Karpas-422 (cell line): ENCODE measurements around the gene GBGT1. TPM values are rescaled to one million over a fixed set of nuclear protein-coding genes. Genes with fewer than 3 reads are reported as not detected.
A peak's percentile ranks its signal among the peaks of the same experiment; 100 is the strongest.

Experiments
- DNase-seq: peaks from one replicate; pipeline ENCODE4 v3.0.0-alpha.2; 2015
- H2AFZ ChIP-seq: fragments of 200-600 bp; sonication (generic); 2 replicates; pipeline ENCODE4 v1.6.1; 2014; ENCODE audit warnings: antibody characterized with exemption, low read length, mixed read lengths
- H3K27ac ChIP-seq: fragments of 200-600 bp; sonication (generic); 2 replicates; pipeline ENCODE4 v1.5.1; 2014; ENCODE audit warnings: mild to moderate bottlenecking, low read length, moderate library complexity
- H3K27me3 ChIP-seq: fragments of 200-600 bp; sonication (generic); 2 replicates; pipeline ENCODE4 v1.6.1; 2014; ENCODE audit warnings: low read length, mixed read lengths
- H3K36me3 ChIP-seq: fragments of 200-600 bp; sonication (generic); 2 replicates; pipeline ENCODE4 v1.6.1; 2014; ENCODE audit warnings: low read length, mixed read lengths; ENCODE audit not compliant: insufficient read depth
- H3K4me1 ChIP-seq: fragments of 200-600 bp; sonication (generic); 2 replicates; pipeline ENCODE4 v1.6.1; 2014; ENCODE audit warnings: mild to moderate bottlenecking, low read length, mixed read lengths
- H3K4me2 ChIP-seq: fragments of 200-600 bp; sonication (generic); 2 replicates; pipeline ENCODE4 v1.6.1; 2014; ENCODE audit warnings: low read length, low read depth, mild to moderate bottlenecking; ENCODE audit not compliant: poor library complexity, severe bottlenecking
- H3K4me3 ChIP-seq: fragments of 200-600 bp; sonication (generic); 2 replicates; pipeline ENCODE4 v1.5.1; 2014; ENCODE audit warnings: mild to moderate bottlenecking, antibody characterized with exemption, low read length, mixed read lengths
- H3K79me2 ChIP-seq: fragments of 200-600 bp; sonication (generic); 2 replicates; pipeline ENCODE4 v1.6.1; 2014; ENCODE audit warnings: mild to moderate bottlenecking, low read length, mixed read lengths
- H3K9ac ChIP-seq: fragments of 200-600 bp; sonication (generic); 2 replicates; pipeline ENCODE4 v1.6.0; 2014; ENCODE audit warnings: low read length
- H3K9me2 ChIP-seq: fragments of 200-600 bp; sonication (generic), shearing (Covaris generic); replicated peaks from 2 replicates; pipeline ENCODE4 v1.6.0; 2014; ENCODE audit warnings: mild to moderate bottlenecking, low read length, moderate library complexity; ENCODE audit not compliant: insufficient read depth
- H3K9me3 ChIP-seq: fragments of 300-700, 200-600 bp; sonication (generic); 2 replicates; pipeline ENCODE4 v1.6.1; 2014; ENCODE audit warnings: low read length, mixed read lengths
- H4K20me1 ChIP-seq: fragments of 200-600 bp; sonication (generic); 2 replicates; pipeline ENCODE4 v1.6.1; 2014; ENCODE audit warnings: mild to moderate bottlenecking, antibody characterized with exemption, low read length, low read depth; ENCODE audit not compliant: insufficient read depth
- total RNA-seq: library from RNA; depleted of rRNA; stranded (reverse); fragments of >200 nt; shearing (Covaris generic); gene quantifications from 2 replicates; pipeline ENCODE4 v1.2.3, GENCODE V29; 2014; ENCODE audit warnings: low replicate concordance; rRNA removed

GBGT1 gene
- total RNA-seq, 1 experiment from 2014 or later = 5.2 TPM

DNA sequence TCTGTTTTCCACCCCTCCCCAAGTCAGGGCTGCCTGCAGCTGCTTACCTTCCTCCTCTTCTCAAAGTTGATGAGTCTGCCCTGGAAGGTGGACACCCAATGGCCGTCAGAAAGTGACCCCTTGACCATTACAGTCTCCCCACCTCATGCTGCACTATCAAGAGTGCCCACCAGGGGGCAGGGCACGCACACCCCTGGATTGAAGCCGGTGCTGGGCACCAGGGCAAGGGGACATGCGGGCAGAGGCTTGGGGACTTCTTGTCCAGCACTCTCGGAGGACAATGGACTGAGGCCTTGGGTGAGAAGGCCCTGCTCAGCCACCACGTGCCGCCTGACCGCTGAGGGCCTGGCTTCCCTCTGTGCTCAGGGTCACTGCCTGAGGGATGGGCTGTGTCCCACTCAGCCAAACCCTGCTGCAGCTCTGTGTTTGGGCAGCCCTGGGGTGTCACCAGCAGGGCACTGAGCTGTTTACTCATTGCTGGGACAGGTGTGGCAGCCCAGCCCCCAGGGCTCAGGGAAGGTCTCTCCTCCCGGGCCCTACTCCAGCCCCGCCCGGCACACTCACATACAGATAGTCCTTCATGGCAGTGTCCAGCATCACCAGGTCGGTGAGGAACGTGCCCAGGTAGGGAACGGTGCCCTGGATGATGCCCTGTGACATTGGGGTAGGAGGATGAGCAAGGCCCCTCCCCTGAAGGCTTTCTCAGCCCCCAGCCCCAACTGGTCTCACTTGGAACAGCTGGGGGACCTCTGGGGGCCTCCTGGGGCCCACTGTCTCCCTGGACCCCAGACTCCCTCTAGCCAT, 60.3 kb downstream of the GBGT1 start:
- peak; percentile 61 for DNase-seq
- H3K27ac ChIP-seq = no peak overlapping the region

More for the DNA sequence above, 60.3 kb downstream of the GBGT1 start:
- Histone ChIP-seq H2AFZ (no peak overlapping the region), H3K36me3 (peaks cover 52% of the 10 kb centered on the region), H3K9me3 (no peaks in the 10 kb centered on the region), H3K4me3 (no peak overlapping the region), H4K20me1 (0 out of 2 replicates have a peak, but pooled peaks cover 5% of the 10 kb centered on the region), H3K79me2 (no peaks in the 10 kb centered on the region), H3K4me2 (no peak overlapping the region), H3K4me1 (no peaks in the 10 kb centered on the region), H3K27me3 (no peaks in the 10 kb centered on the region), H3K9me2 (no peaks in the 10 kb centered on the region), H3K9ac (no peak overlapping the region)

Other genes with a start within 250 kb of the GBGT1 start
- gene TSC1, start 219.3 kb downstream of the GBGT1 start, total RNA-seq = 33.4 and 59.2 TPM in 2 replicates
- 6.0 and 6.5 TPM in 2 replicates for gene GFI1B, start 185.2 kb downstream of the GBGT1 start, total RNA-seq
- 26.8 and 54.8 TPM in 2 replicates for gene GTF3C5, start 132.9 kb downstream of the GBGT1 start, total RNA-seq
- 0.19 and 1.9 TPM in 2 replicates for gene CEL, start 101.9 kb downstream of the GBGT1 start, total RNA-seq
- 69.2 and 99.2 TPM in 2 replicates for gene RALGDS, start 42.7 kb downstream of the GBGT1 start, total RNA-seq
- not detected in 2 replicates for gene OBP2B, start 45.3 kb upstream of the GBGT1 start, total RNA-seq
- gene ABO, start 111.3 kb upstream of the GBGT1 start, total RNA-seq = not detected in 2 replicates
- gene SURF6, start 172.3 kb upstream of the GBGT1 start, total RNA-seq = 5.6 and 22.9 TPM in 2 replicates
- gene MED22, start 184.2 kb upstream of the GBGT1 start, total RNA-seq = 13.6 and 30.6 TPM in 2 replicates
- 2,407 and 2,991 TPM in 2 replicates for gene RPL7A, start 184.3 kb upstream of the GBGT1 start, total RNA-seq
- gene SURF1, start 192.6 kb upstream of the GBGT1 start, total RNA-seq = 35.6 and 40.0 TPM in 2 replicates
- gene SURF2, start 192.6 kb upstream of the GBGT1 start, total RNA-seq = 20.0 and 52.9 TPM in 2 replicates
- gene SURF4, start 212.1 kb upstream of the GBGT1 start, total RNA-seq = 81.1 and 84.1 TPM in 2 replicates
- 0.93 and 0.97 TPM in 2 replicates for gene STKLD1, start 212.5 kb upstream of the GBGT1 start, total RNA-seq